IgD-negative memory B cell (primary cell): ENCODE results near the gene CHPF. TPM values are rescaled to one million over a fixed set of nuclear protein-coding genes. Genes with fewer than 3 reads are reported as not detected.
A peak's percentile ranks its signal among the peaks of the same experiment; 100 is the strongest.

Source experiments
- H3K27ac Mint-ChIP-seq, 3 donors: one replicate each; pipeline ENCODE4 v1.8.0; 2020 to 2022; ENCODE audit warnings: mild to moderate bottlenecking in 3 of 3, mixed read lengths in 3 of 3, moderate library complexity in 1 of 3
- H3K27me3 Mint-ChIP-seq: one replicate; pipeline ENCODE4 v1.8.0; 2021; ENCODE audit warnings: mixed read lengths
- H3K36me3 Mint-ChIP-seq: one replicate; pipeline ENCODE4 v1.8.0; 2020; ENCODE audit warnings: mild to moderate bottlenecking, mixed read lengths
- H3K4me1 Mint-ChIP-seq, 3 donors: one replicate each; pipeline ENCODE4 v1.8.0; 2020 to 2022; ENCODE audit warnings: mixed read lengths in 3 of 3, mild to moderate bottlenecking in 1 of 3
- H3K4me3 Mint-ChIP-seq, 4 donors: one replicate each; pipeline ENCODE4 v1.8.0; 2020 to 2022; ENCODE audit warnings: mild to moderate bottlenecking in 4 of 4, mixed read lengths in 4 of 4, moderate library complexity in 3 of 4
- H3K9me3 Mint-ChIP-seq, 3 donors: one replicate each; pipeline ENCODE4 v1.8.0; 2020 to 2021; ENCODE audit warnings: mixed read lengths in 3 of 3, mild to moderate bottlenecking in 1 of 3
- polyA plus RNA-seq: library from polyadenylated mRNA; unstranded; fragments of 300-500 nt; fragmentation: Illumina TruSeq; gene quantifications from one replicate; pipeline ENCODE4 v1.2.3, GENCODE V29; 2021

The CHPF gene
- polyA plus RNA-seq, 1 donor from 2014 or later: 3.9 TPM

- peak within 1 kb of the TSS in 3 of 4 donors; percentile 17 to 65 (median 27) for H3K4me3 Mint-ChIP-seq
- peaks cover 0 to 3% (median 1%) of the 10 kb centered on the region in 3 donors for H3K9me3 Mint-ChIP-seq
- H3K27me3 Mint-ChIP-seq: peaks cover 51% of the 10 kb centered on the region
- peaks cover 0 to 2% (median 0%) of the 10 kb centered on the region in 3 donors for H3K4me1 Mint-ChIP-seq
- no peaks in the 10 kb centered on the region for H3K36me3 Mint-ChIP-seq
- H3K27ac Mint-ChIP-seq: no peak within 1 kb of the TSS
Measured at GRCh38 chr2:219571311-219572236, 28.0 kb upstream of the CHPF start, which contains the start of gene OBSL1. Gene OBSL1 (minus strand): TSS chr2:219571539. CDS start chr2:219571232, 307 bp downstream.

- Mint-ChIP-seq H3K27me3 (peaks cover 53% of the 10 kb centered on the region), H3K27ac (no peak overlapping the region), H3K4me3 (no peak overlapping the region), H3K4me1 (peaks cover 0 to 2% (median 0%) of the 10 kb centered on the region in 3 donors), H3K9me3 (peaks cover 0 to 5% (median 3%) of the 10 kb centered on the region in 3 donors), H3K36me3 (no peaks in the 10 kb centered on the region)
Measured at GRCh38 chr2:219570924-219571310, 27.3 kb upstream of the CHPF start.

- no peak overlapping the region for H3K27ac Mint-ChIP-seq
- peak overlapping the region; percentile 17 to 65 (median 51) for H3K4me3 Mint-ChIP-seq
Measured at GRCh38 chr2:219570194-219570923, 26.8 kb upstream of the CHPF start.

GRCh38 chr2:219569635-219570034, 26.0 kb upstream of the CHPF start:
- H3K27ac Mint-ChIP-seq: no peak overlapping the region
- peaks cover 0 to 5% (median 3%) of the 10 kb centered on the region in 3 donors for H3K9me3 Mint-ChIP-seq
- H3K4me1 Mint-ChIP-seq: peaks cover 0 to 2% (median 0%) of the 10 kb centered on the region in 3 donors
- peak overlapping the region in 3 of 4 donors; percentile 58 to 65 (median 59) for H3K4me3 Mint-ChIP-seq
- peaks cover 45% of the 10 kb centered on the region for H3K27me3 Mint-ChIP-seq
- H3K36me3 Mint-ChIP-seq: no peaks in the 10 kb centered on the region

More at GRCh38 chr2:219570194-219570923, 26.8 kb upstream of the CHPF start:
- peaks cover 0 to 5% (median 3%) of the 10 kb centered on the region in 3 donors for H3K9me3 Mint-ChIP-seq
- peaks cover 51% of the 10 kb centered on the region for H3K27me3 Mint-ChIP-seq
- H3K36me3 Mint-ChIP-seq: no peaks in the 10 kb centered on the region
- H3K4me1 Mint-ChIP-seq: peaks cover 0 to 2% (median 0%) of the 10 kb centered on the region in 3 donors

- peaks cover 45% of the 10 kb centered on the region for H3K27me3 Mint-ChIP-seq
- H3K4me3 Mint-ChIP-seq: no peak overlapping the region
- H3K36me3 Mint-ChIP-seq: no peaks in the 10 kb centered on the region
- peaks cover 0 to 2% (median 0%) of the 10 kb centered on the region in 3 donors for H3K4me1 Mint-ChIP-seq
- no peak overlapping the region for H3K27ac Mint-ChIP-seq
- peaks cover 0 to 8% (median 3%) of the 10 kb centered on the region in 3 donors for H3K9me3 Mint-ChIP-seq
Measured at GRCh38 chr2:219569041-219569440, 25.4 kb upstream of the CHPF start.

- Mint-ChIP-seq H3K4me1 (peaks cover 0 to 2% (median 0%) of the 10 kb centered on the region in 3 donors), H3K4me3 (peak overlapping the region in 1 of 4 donors; percentile 34), H3K27ac (no peak overlapping the region), H3K27me3 (peaks cover 45% of the 10 kb centered on the region), H3K9me3 (peaks cover 0 to 8% (median 3%) of the 10 kb centered on the region in 3 donors), H3K36me3 (no peaks in the 10 kb centered on the region)
Measured at GRCh38 chr2:219567791-219568361, 24.3 kb upstream of the CHPF start.

- Mint-ChIP-seq H3K9me3 (peaks cover 0 to 8% (median 3%) of the 10 kb centered on the region in 3 donors), H3K4me3 (no peak overlapping the region), H3K27me3 (peaks cover 45% of the 10 kb centered on the region), H3K36me3 (no peaks in the 10 kb centered on the region), H3K4me1 (peaks cover 0 to 2% (median 0%) of the 10 kb centered on the region in 3 donors), H3K27ac (no peak overlapping the region)
Measured at GRCh38 chr2:219567131-219567530, 23.5 kb upstream of the CHPF start.

GRCh38 chr2:219566640-219567039, 23.0 kb upstream of the CHPF start:
- no peaks in the 10 kb centered on the region for H3K4me1 Mint-ChIP-seq
- no peaks in the 10 kb centered on the region for H3K36me3 Mint-ChIP-seq
- H3K27me3 Mint-ChIP-seq: peaks cover 40% of the 10 kb centered on the region
- H3K4me3 Mint-ChIP-seq: no peak overlapping the region
- peaks cover 0 to 8% (median 2%) of the 10 kb centered on the region in 3 donors for H3K9me3 Mint-ChIP-seq
- no peak overlapping the region for H3K27ac Mint-ChIP-seq

- Mint-ChIP-seq H3K9me3 (peaks cover 0 to 8% (median 2%) of the 10 kb centered on the region in 3 donors), H3K36me3 (no peaks in the 10 kb centered on the region), H3K4me3 (no peak overlapping the region), H3K27ac (no peak overlapping the region), H3K4me1 (no peaks in the 10 kb centered on the region), H3K27me3 (peaks cover 41% of the 10 kb centered on the region)
Measured at GRCh38 chr2:219565130-219566080, 21.8 kb upstream of the CHPF start.

GRCh38 chr2:219563271-219563928, 19.8 kb upstream of the CHPF start:
- Mint-ChIP-seq H3K9me3 (peaks cover 0 to 8% (median 2%) of the 10 kb centered on the region in 3 donors), H3K4me3 (no peak overlapping the region), H3K27me3 (peaks cover 29% of the 10 kb centered on the region), H3K36me3 (no peaks in the 10 kb centered on the region), H3K4me1 (no peaks in the 10 kb centered on the region), H3K27ac (no peak overlapping the region)

- Mint-ChIP-seq H3K27me3 (peaks cover 21% of the 10 kb centered on the region), H3K9me3 (peaks cover 0 to 8% (median 0%) of the 10 kb centered on the region in 3 donors), H3K4me1 (no peaks in the 10 kb centered on the region), H3K36me3 (no peaks in the 10 kb centered on the region), H3K4me3 (no peak overlapping the region), H3K27ac (peak overlapping the region in 1 of 3 donors; percentile 5)
Measured at GRCh38 chr2:219562049-219563020, 18.7 kb upstream of the CHPF start.

- peak overlapping the region in 1 of 3 donors; percentile 5 for H3K27ac Mint-ChIP-seq
- no peaks in the 10 kb centered on the region for H3K36me3 Mint-ChIP-seq
- H3K4me1 Mint-ChIP-seq: no peaks in the 10 kb centered on the region
- H3K4me3 Mint-ChIP-seq: no peak overlapping the region
- peaks cover 23% of the 10 kb centered on the region for H3K27me3 Mint-ChIP-seq
- peaks cover 0 to 5% (median 0%) of the 10 kb centered on the region in 3 donors for H3K9me3 Mint-ChIP-seq
Measured at GRCh38 chr2:219561179-219562048, 17.8 kb upstream of the CHPF start.
